Superior temporal gyrus (tissue), 1 donor: ENCODE results near the gene EXOC3L4.
A peak's percentile ranks its signal among the peaks of the same experiment; 100 is the strongest.
"Not testable (repeated sequence)": the region's sequence is repeated elsewhere in the genome, so short reads cannot be mapped to it uniquely, and the experiment has no call there.

Experiments used
- DNase-seq: peaks from one replicate; pipeline ENCODE4 v3.0.0-alpha.2; 2016; ENCODE audit errors: extremely low spot score

The EXOC3L4 gene

DNA sequence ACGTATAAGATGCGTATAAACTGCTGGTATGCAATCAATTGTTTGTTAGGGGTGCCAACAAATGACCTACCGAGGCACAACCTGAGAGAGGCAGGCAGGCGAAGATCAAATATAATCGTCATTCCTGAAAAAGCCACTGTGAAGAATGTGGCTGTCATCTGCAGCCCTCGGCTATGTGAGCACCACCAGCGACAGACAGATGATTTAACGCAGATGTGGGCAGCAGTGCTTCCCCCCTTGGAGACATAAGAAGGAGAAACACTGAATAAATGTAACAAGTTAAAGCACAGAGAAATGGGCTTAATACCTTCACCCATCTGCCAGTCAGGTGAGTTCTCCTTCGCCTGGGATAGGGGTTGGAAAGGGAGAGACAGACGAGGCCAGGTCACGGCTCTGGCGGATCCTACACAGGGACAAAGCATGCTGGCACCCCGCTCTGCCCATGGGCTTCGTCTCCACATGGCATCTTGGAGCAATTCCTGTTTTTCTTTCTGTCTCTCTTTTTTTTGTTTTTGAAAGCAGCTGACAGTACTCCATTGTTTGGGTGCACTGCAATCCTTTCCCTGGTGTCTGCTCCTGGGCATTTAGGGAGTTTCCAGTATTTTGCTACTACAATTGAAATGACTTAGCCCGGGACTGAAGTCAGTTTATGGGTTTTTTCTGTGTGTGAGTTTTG is 56.9 kb downstream of the EXOC3L4 start:
- peak; percentile 40 for DNase-seq

DNA sequence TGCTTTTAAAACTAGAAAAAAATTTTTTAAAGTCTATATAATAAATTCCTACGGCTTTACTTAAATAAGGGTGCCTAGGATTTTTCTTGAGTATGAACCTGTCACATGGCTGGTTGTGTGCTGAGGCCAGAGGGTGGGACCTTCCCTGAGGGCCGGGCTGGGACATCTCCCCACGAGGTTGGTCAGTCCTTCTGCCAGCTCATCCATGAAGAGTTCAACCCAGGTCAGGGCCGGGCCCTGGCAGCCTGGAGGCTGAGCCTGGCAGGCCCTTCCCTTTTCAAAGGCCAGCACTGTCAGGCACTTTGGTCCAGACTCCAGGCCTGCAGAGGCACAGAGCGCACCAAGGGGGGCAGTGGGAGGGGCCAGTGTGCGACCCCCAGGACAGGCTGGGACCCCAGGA is 60.5 kb downstream of the EXOC3L4 start:
- no peak for DNase-seq

DNA sequence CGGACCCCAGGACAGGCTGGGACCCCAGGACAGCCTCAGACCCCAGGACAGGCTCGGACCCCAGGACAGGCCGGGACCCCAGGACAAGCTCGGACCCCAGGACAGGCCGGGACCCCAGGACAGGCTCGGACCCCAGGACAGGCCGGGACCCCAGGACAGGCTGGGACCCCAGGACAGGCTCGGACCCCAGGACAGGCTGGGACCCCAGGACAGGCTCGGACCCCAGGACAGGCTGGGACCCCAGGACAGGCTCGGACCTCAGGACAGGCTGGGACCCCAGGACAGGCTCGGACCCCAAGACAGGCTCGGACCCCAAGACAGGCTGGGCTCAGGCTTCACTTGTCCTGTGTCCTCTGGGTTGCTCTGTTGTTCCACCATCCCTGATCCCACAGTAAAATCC is 60.9 kb downstream of the EXOC3L4 start:
- not testable (repeated sequence) for DNase-seq

- DNase-seq, result no peak
Measured at GRCh38 chr14:103155826-103156394, 61.4 kb downstream of the EXOC3L4 start.

GRCh38 chr14:103156651-103157378 is 62.3 kb downstream of the EXOC3L4 start:
- no peak for DNase-seq

GRCh38 chr14:103157969-103158368 is 63.4 kb downstream of the EXOC3L4 start:
- no peak for DNase-seq

DNA sequence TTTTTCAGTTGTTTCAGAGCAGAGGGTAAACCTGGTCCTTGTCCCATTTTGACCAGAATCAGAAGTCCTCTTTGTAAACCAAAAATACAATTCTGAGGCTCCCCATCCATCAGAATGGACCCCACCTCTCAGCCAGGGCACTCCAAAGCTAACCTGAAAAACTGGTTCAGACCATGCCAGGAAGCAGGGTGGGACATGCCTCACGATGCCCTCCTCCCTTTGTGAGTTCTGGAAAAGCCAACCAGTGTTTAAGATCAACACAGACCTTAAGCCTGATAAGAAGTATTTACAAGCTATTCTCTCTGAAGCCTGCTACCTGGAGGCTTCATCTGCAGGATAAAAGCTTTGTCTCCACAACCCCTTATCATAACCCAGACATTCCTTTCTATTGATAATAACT is 64.2 kb downstream of the EXOC3L4 start:
- DNase-seq, result no peak
